PC-3 (cell line): ENCODE data around the gene CDK2. TPM values are rescaled to one million over a fixed set of nuclear protein-coding genes. Genes with fewer than 3 reads are reported as not detected.
A peak's percentile ranks its signal among the peaks of the same experiment; 100 is the strongest.

Source experiments
- ATAC-seq: fragments of 200-7000 bp; cut with Tn5 transposase; 2 replicates; pipeline ENCODE4 v1.9.1; 2020; ENCODE audit warnings: mild to moderate bottlenecking, moderate library complexity
- BruUV-seq: library from RNA; stranded (reverse); fragments of 400-500 nt; replicated peaks from 2 replicates; lab custom pipeline; 2021; lab: Mats Ljungman, UMichigan
- CTCF ChIA-PET: fragments of 300-600 bp; sonication (Branson Sonifier 250); formaldehyde crosslinking; loops from one replicate; lab custom pipeline; 2022; ENCODE audit warnings: antibody characterized with exemption; lab: Charles Lee
- POLR2A ChIA-PET: fragments of 300-600 bp; sonication (Branson Sonifier 250); formaldehyde crosslinking; loops from one replicate; lab custom pipeline; 2022; ENCODE audit warnings: antibody characterized with exemption; ENCODE audit not compliant: unreplicated experiment; lab: Charles Lee
- DNase-seq: peaks from one replicate; pipeline ENCODE4 v3.0.0-alpha.2; 2015
- H2AFZ ChIP-seq: fragments of 300-600 bp; sonication (generic); 2 replicates; pipeline ENCODE4 v1.6.0; 2016; ENCODE audit warnings: antibody characterized with exemption, low read length
- H3F3A ChIP-seq: fragments of 300-600 bp; sonication (generic); one replicate; pipeline ENCODE4 v1.6.0; 2017; ENCODE audit warnings: antibody characterized with exemption, low read length, control low read depth, mild to moderate bottlenecking; ENCODE audit not compliant: unreplicated experiment
- H3K27ac ChIP-seq: fragments of 300-600 bp; sonication (generic); 2 replicates; pipeline ENCODE4 v1.5.1; 2016; ENCODE audit warnings: mild to moderate bottlenecking, low read length
- H3K27me3 ChIP-seq: fragments of 300-600 bp; sonication (generic); 2 replicates; pipeline ENCODE4 v1.6.1; 2016; ENCODE audit warnings: low read length, mixed read lengths
- H3K36me3 ChIP-seq: fragments of 300-600 bp; sonication (generic); 2 replicates; pipeline ENCODE4 v1.6.1; 2016; ENCODE audit warnings: low read depth, mixed run types, low read length, mixed read lengths
- H3K4me1 ChIP-seq: fragments of 300-600 bp; sonication (generic); 2 replicates; pipeline ENCODE4 v1.5.1; 2016; ENCODE audit warnings: low read length; ENCODE audit not compliant: insufficient read depth
- H3K4me2 ChIP-seq: fragments of 300-600 bp; sonication (generic); 2 replicates; pipeline ENCODE4 v1.6.0; 2016; ENCODE audit warnings: low read length
- H3K4me3 ChIP-seq: fragments of 300-600 bp; sonication (generic); 2 replicates; pipeline ENCODE4 v1.5.1; 2016; ENCODE audit warnings: mild to moderate bottlenecking, low read length, mixed read lengths
- H3K79me2 ChIP-seq: fragments of 300-600 bp; sonication (generic); 2 replicates; pipeline ENCODE4 v1.6.1; 2017; ENCODE audit warnings: low read length, mixed read lengths
- H3K9ac ChIP-seq: fragments of 300-600 bp; sonication (generic); 2 replicates; pipeline ENCODE4 v1.6.0; 2016; ENCODE audit warnings: mild to moderate bottlenecking, low read length
- H3K9me2 ChIP-seq: fragments of 300-600 bp; sonication (generic); replicated peaks from 2 replicates; pipeline ENCODE4 v1.6.1; 2016; ENCODE audit warnings: mixed run types, low read length, mixed read lengths
- H3K9me3 ChIP-seq: fragments of 300-600 bp; sonication (generic); 2 replicates; pipeline ENCODE4 v1.6.1; 2016; ENCODE audit warnings: low read length, mixed read lengths
- H4K20me1 ChIP-seq: fragments of 300-600 bp; sonication (generic); 2 replicates; pipeline ENCODE4 v1.6.1; 2016; ENCODE audit warnings: low read length, mixed read lengths
- EZH2 ChIP-seq: fragments of 300-600 bp; sonication (generic); IDR thresholded peaks from one replicate; pipeline ENCODE4 v1.6.1; 2017; ENCODE audit warnings: antibody characterized with exemption, mild to moderate bottlenecking, low read length; ENCODE audit not compliant: unreplicated experiment
- EZH2phosphoT487 ChIP-seq: fragments of 300-600 bp; sonication (generic); IDR thresholded peaks from 2 replicates; pipeline ENCODE4 v1.6.1; 2018; ENCODE audit warnings: mild to moderate bottlenecking, antibody characterized with exemption, low read length, borderline replicate concordance
- intact Hi-C: fragments of 100-400 bp; cut with micrococcal nuclease; formaldehyde crosslinking; loops from 2 replicates; pipeline ENCODE4 v1.9.0; 2023
- total RNA-seq: library from RNA; depleted of rRNA; stranded (reverse); fragments of >200 nt; gene quantifications from 2 replicates; pipeline ENCODE4 v1.2.3, GENCODE V29; 2014
- TF ChIP-seq, protein P1 (sequence below): fragments of 300-600 bp; sonication (generic); conservative IDR thresholded peaks from 2 replicates; pipeline ENCODE4 v1.5.1; 2017; ENCODE audit warnings: antibody characterized with exemption, low read depth, mild to moderate bottlenecking, low read length

The CDK2 gene
- total RNA-seq, 1 experiment from 2014 or later, result 63.0 TPM

DNA sequence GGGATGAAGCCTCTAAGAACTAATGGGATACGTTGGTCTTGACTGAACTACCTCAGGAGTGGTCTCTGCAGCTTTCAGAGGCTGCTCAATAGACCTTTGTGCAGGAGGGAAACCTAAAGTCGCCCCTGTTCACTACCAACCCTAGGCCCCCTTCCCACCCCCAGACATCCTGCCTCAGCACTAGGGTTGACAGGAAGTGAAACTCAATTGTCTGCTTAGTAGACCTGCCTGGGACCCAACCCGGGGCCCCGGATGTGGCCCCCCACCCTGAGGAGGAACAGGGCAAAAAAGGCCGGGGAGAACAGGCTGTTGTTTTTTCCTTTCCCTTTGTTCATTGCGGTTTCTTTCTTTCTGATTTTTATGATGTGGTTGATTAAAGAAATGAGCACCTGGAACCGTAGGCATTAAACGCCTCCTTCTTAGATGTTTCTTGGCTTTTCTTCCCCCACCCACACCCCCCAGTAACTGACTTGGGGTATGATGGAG is 37.3 kb upstream of the CDK2 start:
- no peak overlapping the region for H3K4me2 ChIP-seq

GRCh38 chr12:55930771-55931316 is 35.8 kb upstream of the CDK2 start, which contains the start of gene DGKA:
Gene DGKA, plus strand, starts transcription at chr12:55931162. Its CDS starts 5,342 bp downstream, at chr12:55936504.
- Histone ChIP-seq H3K27ac (peak within 1 kb of the TSS; percentile 38), H3K4me1 (peaks cover 47% of the 10 kb centered on the region), H3K9ac (peak within 1 kb of the TSS; percentile 70), H4K20me1 (no peaks in the 10 kb centered on the region), H3K36me3 (no peaks in the 10 kb centered on the region), H3K79me2 (peaks cover 9% of the 10 kb centered on the region), H3K9me2 (no peaks in the 10 kb centered on the region), H3K4me3 (peak within 1 kb of the TSS; percentile 82), H2AFZ (peak within 1 kb of the TSS; percentile 94), H3F3A (no peaks in the 10 kb centered on the region), H3K9me3 (no peaks in the 10 kb centered on the region), H3K27me3 (no peaks in the 10 kb centered on the region), H3K4me2 (peak within 1 kb of the TSS; percentile 95)
- no TSS peak for BruUV-seq
- peak; percentile 75 for DNase-seq
- intact Hi-C loops, result loop anchor here (1.0 to 2.0 kb wide), 3 partner anchors 9 to 192 kb away; partner anchors contain the start of gene SUOX
- ChIA-PET CTCF (interaction anchor here (0.6 to 1.4 kb wide), 7 partner anchors 9 to 1606 kb away, joined by 3 to 28 read pairs (median 3); partner anchors contain the start of genes COPZ1, DNAJC14 and ORMDL2), POLR2A (interaction anchor here (0.6 kb wide), 1 partner anchor 50 kb away, joined by 3 read pairs; no protein-coding TSS in a partner anchor)
- TF ChIP-seq, protein P1, sequence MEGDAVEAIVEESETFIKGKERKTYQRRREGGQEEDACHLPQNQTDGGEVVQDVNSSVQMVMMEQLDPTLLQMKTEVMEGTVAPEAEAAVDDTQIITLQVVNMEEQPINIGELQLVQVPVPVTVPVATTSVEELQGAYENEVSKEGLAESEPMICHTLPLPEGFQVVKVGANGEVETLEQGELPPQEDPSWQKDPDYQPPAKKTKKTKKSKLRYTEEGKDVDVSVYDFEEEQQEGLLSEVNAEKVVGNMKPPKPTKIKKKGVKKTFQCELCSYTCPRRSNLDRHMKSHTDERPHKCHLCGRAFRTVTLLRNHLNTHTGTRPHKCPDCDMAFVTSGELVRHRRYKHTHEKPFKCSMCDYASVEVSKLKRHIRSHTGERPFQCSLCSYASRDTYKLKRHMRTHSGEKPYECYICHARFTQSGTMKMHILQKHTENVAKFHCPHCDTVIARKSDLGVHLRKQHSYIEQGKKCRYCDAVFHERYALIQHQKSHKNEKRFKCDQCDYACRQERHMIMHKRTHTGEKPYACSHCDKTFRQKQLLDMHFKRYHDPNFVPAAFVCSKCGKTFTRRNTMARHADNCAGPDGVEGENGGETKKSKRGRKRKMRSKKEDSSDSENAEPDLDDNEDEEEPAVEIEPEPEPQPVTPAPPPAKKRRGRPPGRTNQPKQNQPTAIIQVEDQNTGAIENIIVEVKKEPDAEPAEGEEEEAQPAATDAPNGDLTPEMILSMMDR, result peak; percentile 81
- TF ChIP-seq EZH2, result no peak
- peak; percentile 23 for ATAC-seq

More for the DNA sequence above, 37.3 kb upstream of the CDK2 start:
- BruUV-seq, result no TSS peak
- intact Hi-C loops, result no loop called here
- H3K9ac ChIP-seq, result no peak overlapping the region
- no peaks in the 10 kb centered on the region for H3K9me2 ChIP-seq
- ATAC-seq (no peak), DNase-seq (no peak)
- H3K27me3 ChIP-seq, result no peaks in the 10 kb centered on the region
- H4K20me1 ChIP-seq, result no peaks in the 10 kb centered on the region
- H3K36me3 ChIP-seq, result no peaks in the 10 kb centered on the region
- TF ChIP-seq EZH2 (no peak), EZH2phosphoT487 (no peak)
- TF ChIP-seq, protein P1, result no peak
- peaks cover 54% of the 10 kb centered on the region for H3K4me1 ChIP-seq
- peaks cover 22% of the 10 kb centered on the region for H3K79me2 ChIP-seq
- H3F3A ChIP-seq, result no peaks in the 10 kb centered on the region
- no peak overlapping the region for H2AFZ ChIP-seq
- H3K9me3 ChIP-seq, result no peaks in the 10 kb centered on the region
- H3K4me3 ChIP-seq, result no peak overlapping the region
- CTCF ChIA-PET, result interaction anchor here (1.4 kb wide), 1 partner anchor 11 kb away, joined by 28 read pairs; no protein-coding TSS in a partner anchor
- H3K27ac ChIP-seq, result 0 out of 2 replicates have a peak overlapping the region, but pooled peaks have one; percentile 26
- POLR2A ChIA-PET, result no interaction called here
